PC-3 (cell line): ENCODE measurements around the gene MT1B.

Experiments
- CTCF ChIP-seq: fragments of 300-600 bp; sonication (generic); conservative IDR thresholded peaks from 2 replicates; pipeline ENCODE4 v1.5.1; 2017; ENCODE audit warnings: antibody characterized with exemption, low read depth, mild to moderate bottlenecking, low read length
- EZH2 ChIP-seq: fragments of 300-600 bp; sonication (generic); IDR thresholded peaks from one replicate; pipeline ENCODE4 v1.6.1; 2017; ENCODE audit warnings: antibody characterized with exemption, mild to moderate bottlenecking, low read length; ENCODE audit not compliant: unreplicated experiment
- EZH2phosphoT487 ChIP-seq: fragments of 300-600 bp; sonication (generic); IDR thresholded peaks from 2 replicates; pipeline ENCODE4 v1.6.1; 2018; ENCODE audit warnings: mild to moderate bottlenecking, antibody characterized with exemption, low read length, borderline replicate concordance

GRCh38 chr16:56640076-56640475 lies 11.6 kb upstream of the MT1B start:
- TF ChIP-seq CTCF (no peak), EZH2 (no peak), EZH2phosphoT487 (no peak)
